IPS-18a (cell line): ENCODE data around the gene THBD.

Experiments used
- H3K27ac ChIP-seq: one replicate; pipeline ENCODE4 v1.5.1; 2013; ENCODE audit warnings: low read length
- H3K27me3 ChIP-seq: one replicate; pipeline ENCODE4 v1.6.1; 2013; ENCODE audit warnings: mild to moderate bottlenecking, low read length; ENCODE audit not compliant: control insufficient read depth, insufficient read depth
- H3K36me3 ChIP-seq: one replicate; pipeline ENCODE4 v1.6.1; 2013; ENCODE audit warnings: low read depth, low read length; ENCODE audit not compliant: control insufficient read depth
- H3K4me1 ChIP-seq: one replicate; pipeline ENCODE4 v1.6.1; 2013; ENCODE audit warnings: low read depth, low read length; ENCODE audit not compliant: control insufficient read depth
- H3K4me3 ChIP-seq: one replicate; pipeline ENCODE4 v1.5.1; 2013; ENCODE audit warnings: low read length
- H3K9ac ChIP-seq: one replicate; pipeline ENCODE4 v1.6.1; 2013; ENCODE audit warnings: mild to moderate bottlenecking, low read length, moderate library complexity
- H3K9me3 ChIP-seq: one replicate; pipeline ENCODE4 v1.6.1; 2013; ENCODE audit warnings: low read depth, low read length; ENCODE audit not compliant: control insufficient read depth

THBD gene

GRCh38 chr20:23002276-23002675 lies 47.2 kb downstream of the THBD start:
- Histone ChIP-seq H3K4me3 (no peak overlapping the region), H3K27ac (no peak overlapping the region), H3K9me3 (no peaks in the 10 kb centered on the region), H3K9ac (no peak overlapping the region), H3K27me3 (no peaks in the 10 kb centered on the region), H3K4me1 (no peaks in the 10 kb centered on the region), H3K36me3 (no peaks in the 10 kb centered on the region)

GRCh38 chr20:23000232-23000947 lies 49.1 kb downstream of the THBD start:
- no peaks in the 10 kb centered on the region for H3K27me3 ChIP-seq
- H3K9me3 ChIP-seq = no peaks in the 10 kb centered on the region
- no peak overlapping the region for H3K9ac ChIP-seq
- no peak overlapping the region for H3K4me3 ChIP-seq
- H3K27ac ChIP-seq = no peak overlapping the region
- no peaks in the 10 kb centered on the region for H3K4me1 ChIP-seq
- H3K36me3 ChIP-seq = no peaks in the 10 kb centered on the region

GRCh38 chr20:22999756-23000155 lies 49.7 kb downstream of the THBD start:
- Histone ChIP-seq H3K27ac (no peak overlapping the region), H3K4me1 (no peaks in the 10 kb centered on the region), H3K4me3 (no peak overlapping the region)

GRCh38 chr20:22998476-22998875 lies 51.0 kb downstream of the THBD start:
- Histone ChIP-seq H3K27me3 (no peaks in the 10 kb centered on the region), H3K27ac (no peak overlapping the region), H3K4me3 (no peak overlapping the region), H3K4me1 (no peaks in the 10 kb centered on the region), H3K9ac (no peak overlapping the region), H3K9me3 (no peaks in the 10 kb centered on the region), H3K36me3 (no peaks in the 10 kb centered on the region)

More at GRCh38 chr20:22999756-23000155, 49.7 kb downstream of the THBD start:
- no peak overlapping the region for H3K9ac ChIP-seq
- H3K36me3 ChIP-seq = no peaks in the 10 kb centered on the region
- no peaks in the 10 kb centered on the region for H3K27me3 ChIP-seq
- H3K9me3 ChIP-seq = no peaks in the 10 kb centered on the region

- Histone ChIP-seq H3K27me3 (no peaks in the 10 kb centered on the region), H3K27ac (no peak overlapping the region), H3K9ac (no peak overlapping the region), H3K4me1 (no peaks in the 10 kb centered on the region), H3K4me3 (no peak overlapping the region), H3K9me3 (no peaks in the 10 kb centered on the region), H3K36me3 (no peaks in the 10 kb centered on the region)
Observed at GRCh38 chr20:22995923-22996322, 53.5 kb downstream of the THBD start.
